Right lobe of liver (tissue), 6 donors: Measurements from ENCODE around the gene TPBGL. TPM values are rescaled to one million over a fixed set of nuclear protein-coding genes. Genes with fewer than 3 reads are reported as not detected.

Experiments used
- ATAC-seq, 4 donors: fragments of 200-7000 bp; cut with Tn5 transposase; one replicate each; pipeline ENCODE4 v1.9.1; 2020; ENCODE audit warnings: mild to moderate bottlenecking in 4 of 4, moderate library complexity in 4 of 4
- DNase-seq, 3 donors: peaks; one replicate each; pipeline ENCODE4 v3.0.0-alpha.2; 2020
- H3K27ac ChIP-seq, 3 donors: fragments of 200-600 bp; one replicate each; pipeline ENCODE4 v1.8.0; 2022
- H3K27me3 ChIP-seq, 2 donors: fragments of 200-600 bp; one replicate each; pipeline ENCODE4 v1.8.0; 2022
- H3K36me3 ChIP-seq, 4 donors: fragments of 200-600 bp; sonication (generic) in 1 of 4; one replicate each; pipeline versions ENCODE4 v1.5.1 to v1.8.0; 2017 to 2022; ENCODE audit warnings: control low read depth in 1 of 4
- H3K4me1 ChIP-seq, 4 donors: fragments of 200-600 bp; sonication (generic) in 1 of 4; one replicate each; pipeline versions ENCODE4 v1.5.1 to v1.8.0; 2017 to 2022; ENCODE audit warnings: control low read depth in 1 of 4
- H3K4me3 ChIP-seq, 3 donors: fragments of 200-600 bp; one replicate each; pipeline ENCODE4 v1.8.0; 2022
- H3K9me3 ChIP-seq, 4 donors: fragments of 200-600 bp; sonication (generic) in 1 of 4; one replicate each; pipeline versions ENCODE4 v1.5.1 to v1.8.0; 2017 to 2022; ENCODE audit warnings: control low read depth in 1 of 4
- POLR2A ChIP-seq: fragments of 450-650 bp; IDR thresholded peaks from one replicate; pipeline ENCODE4 v1.6.1; 2017; ENCODE audit warnings: antibody characterized with exemption, mild to moderate bottlenecking
- WGBS: methylation state at CpG from one replicate; pipeline ENCODE4 v1.1.6; 2018; ENCODE audit warnings: low coverage, low lambda C conversion rate; ENCODE audit not compliant: insufficient coverage; ENCODE audit errors: missing lambda C conversion rate; 5-methylcytosine and 5-hydroxymethylcytosine counted together
- intact Hi-C, 2 donors: fragments of 100-400 bp; cut with DNase I; formaldehyde crosslinking; loops; one replicate each; pipeline versions ENCODE4 v1.11.2 to v1.14.1; 2022
- total RNA-seq, 6 experiments: library from RNA; depleted of rRNA in 2 of 6; stranded (reverse); fragments of >200 nt in 2 of 6; fragmentation: NEBNext Ultra II Directional in 3 of 6; extraction: Animal tissue kit (Norgen Biotek cat#: 25700) in 3 of 6; gene quantifications; one replicate each; pipeline versions ENCODE4 v1.1.0 to v1.2.4, GENCODE V29; 2016 to 2023
- TF ChIP-seq, protein P1 (sequence below), 4 donors: fragments of 200-600 bp in 3 of 4; fragments of 450-650 bp in 1 of 4; IDR thresholded peaks; one replicate each; pipeline versions ENCODE4 v1.5.1 to v1.8.0; 2016 to 2022; ENCODE audit warnings: antibody characterized with exemption in 4 of 4, mild to moderate bottlenecking in 2 of 4
- donor health status: DM: no; HTN: yes; CAD: no.
- donor health status: DM: no; HTN: no; CAD: no.
- donor health status: DM: no; HTN: no; CAD: no.
- donor health status: DM: no; HTN: yes; CAD: no.
- donor health status: DM: no; HTN: yes; CAD: no.

The TPBGL gene
- total RNA-seq, 6 experiments from 2014 or later, result not detected

DNA sequence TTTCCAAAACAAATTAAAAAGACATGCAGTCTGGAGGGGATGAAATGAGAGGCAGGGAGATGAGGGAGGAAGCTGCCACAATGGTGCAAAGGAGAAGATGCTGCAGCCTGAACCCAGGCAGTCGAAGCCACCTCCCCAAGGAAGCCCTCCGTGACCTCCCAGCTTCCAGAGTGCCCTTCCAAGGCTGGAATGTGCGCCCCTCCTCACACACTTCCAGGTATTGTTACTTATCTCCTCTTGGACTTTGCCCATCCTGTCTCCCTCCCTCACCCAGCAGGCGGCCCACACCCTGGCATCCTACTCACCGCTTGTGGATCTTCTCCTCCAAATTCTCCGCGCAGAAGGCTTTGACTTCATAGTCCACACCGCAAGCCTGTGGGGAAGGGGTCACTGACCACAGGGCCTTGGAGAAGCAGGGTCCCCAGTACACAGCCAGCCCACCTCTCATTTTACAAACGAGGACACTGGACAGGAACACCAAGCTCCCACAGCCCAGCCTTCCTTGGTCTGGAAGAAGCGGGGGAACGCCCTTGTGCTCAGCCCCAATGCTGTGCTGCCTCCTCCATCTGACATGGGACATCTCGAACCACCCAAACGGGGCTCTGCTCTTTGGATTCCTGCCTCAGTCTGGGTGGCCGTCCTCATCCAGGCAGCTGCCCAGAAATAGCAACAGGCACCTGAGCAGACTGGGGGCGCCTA, 40.3 kb downstream of the TPBGL start:
- Histone ChIP-seq H3K4me3 (no peak overlapping the region), H3K27me3 (no peaks in the 10 kb centered on the region), H3K4me1 (no peaks in the 10 kb centered on the region), H3K9me3 (no peaks in the 10 kb centered on the region), H3K27ac (no peak overlapping the region), H3K36me3 (peaks cover 0 to 28% (median 3%) of the 10 kb centered on the region in 4 donors)
- DNase-seq (peak in 2 of 3 donors; percentile 24 to 41), ATAC-seq (peak in 2 of 4 donors; percentile 4 to 14)
- WGBS, result 70% methylated on average over 9 of the region's 15 CpGs
- intact Hi-C loops, result loop anchor here (2.0 to 10.0 kb wide), 3 partner anchors 41 to 264 kb away; no protein-coding TSS in a partner anchor
- TF ChIP-seq, protein P1, sequence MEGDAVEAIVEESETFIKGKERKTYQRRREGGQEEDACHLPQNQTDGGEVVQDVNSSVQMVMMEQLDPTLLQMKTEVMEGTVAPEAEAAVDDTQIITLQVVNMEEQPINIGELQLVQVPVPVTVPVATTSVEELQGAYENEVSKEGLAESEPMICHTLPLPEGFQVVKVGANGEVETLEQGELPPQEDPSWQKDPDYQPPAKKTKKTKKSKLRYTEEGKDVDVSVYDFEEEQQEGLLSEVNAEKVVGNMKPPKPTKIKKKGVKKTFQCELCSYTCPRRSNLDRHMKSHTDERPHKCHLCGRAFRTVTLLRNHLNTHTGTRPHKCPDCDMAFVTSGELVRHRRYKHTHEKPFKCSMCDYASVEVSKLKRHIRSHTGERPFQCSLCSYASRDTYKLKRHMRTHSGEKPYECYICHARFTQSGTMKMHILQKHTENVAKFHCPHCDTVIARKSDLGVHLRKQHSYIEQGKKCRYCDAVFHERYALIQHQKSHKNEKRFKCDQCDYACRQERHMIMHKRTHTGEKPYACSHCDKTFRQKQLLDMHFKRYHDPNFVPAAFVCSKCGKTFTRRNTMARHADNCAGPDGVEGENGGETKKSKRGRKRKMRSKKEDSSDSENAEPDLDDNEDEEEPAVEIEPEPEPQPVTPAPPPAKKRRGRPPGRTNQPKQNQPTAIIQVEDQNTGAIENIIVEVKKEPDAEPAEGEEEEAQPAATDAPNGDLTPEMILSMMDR (IDR thresholded peaks at IDR 0.05), result no peak
- no peak for TF ChIP-seq POLR2A

DNA sequence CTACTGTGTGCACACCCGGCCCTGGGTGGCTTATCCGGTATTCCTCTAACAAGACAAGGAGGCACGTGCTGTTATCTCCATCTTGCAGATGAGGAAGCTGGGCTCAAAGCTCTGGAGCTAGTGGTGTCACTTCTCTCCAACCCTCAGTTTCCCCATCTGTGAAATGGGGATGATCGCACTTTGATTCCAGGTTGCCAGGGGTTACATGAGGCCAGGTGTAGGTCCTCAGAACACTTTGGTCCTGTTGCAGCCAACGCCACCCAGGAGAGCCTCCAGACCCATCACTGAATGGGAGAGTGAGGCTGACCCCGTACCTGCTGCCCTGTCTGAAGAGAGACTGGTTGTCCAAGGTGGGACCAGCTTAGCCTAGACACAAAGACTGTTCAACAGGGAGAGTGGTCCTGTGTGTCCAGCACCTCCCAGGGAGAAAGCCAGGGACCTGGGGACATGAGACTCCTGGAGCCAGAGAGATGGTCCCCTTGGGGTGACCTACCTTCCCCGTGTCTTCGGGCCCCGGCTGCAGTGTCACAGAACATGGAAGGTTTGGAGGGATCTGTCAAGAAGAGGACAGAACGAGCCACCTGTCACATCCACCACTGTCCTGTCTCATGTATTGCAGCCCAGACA, 41.0 kb downstream of the TPBGL start:
- H3K27ac ChIP-seq, result no peak overlapping the region
- DNase-seq (peak in 2 of 3 donors; percentile 18 to 32), ATAC-seq (no peak)
- peaks cover 0 to 30% (median 3%) of the 10 kb centered on the region in 4 donors for H3K36me3 ChIP-seq
- H3K27me3 ChIP-seq, result no peaks in the 10 kb centered on the region
- intact Hi-C loops, result loop anchor here (2.0 to 10.0 kb wide), 3 partner anchors 41 to 263 kb away; no protein-coding TSS in a partner anchor
- no peak overlapping the region for H3K4me3 ChIP-seq
- TF ChIP-seq, protein P1 (IDR thresholded peaks at IDR 0.05), result no peak
- no peak for TF ChIP-seq POLR2A
- WGBS, result 73% methylated on average over 4 of the region's 10 CpGs
- H3K9me3 ChIP-seq, result no peaks in the 10 kb centered on the region
- no peaks in the 10 kb centered on the region for H3K4me1 ChIP-seq

DNA sequence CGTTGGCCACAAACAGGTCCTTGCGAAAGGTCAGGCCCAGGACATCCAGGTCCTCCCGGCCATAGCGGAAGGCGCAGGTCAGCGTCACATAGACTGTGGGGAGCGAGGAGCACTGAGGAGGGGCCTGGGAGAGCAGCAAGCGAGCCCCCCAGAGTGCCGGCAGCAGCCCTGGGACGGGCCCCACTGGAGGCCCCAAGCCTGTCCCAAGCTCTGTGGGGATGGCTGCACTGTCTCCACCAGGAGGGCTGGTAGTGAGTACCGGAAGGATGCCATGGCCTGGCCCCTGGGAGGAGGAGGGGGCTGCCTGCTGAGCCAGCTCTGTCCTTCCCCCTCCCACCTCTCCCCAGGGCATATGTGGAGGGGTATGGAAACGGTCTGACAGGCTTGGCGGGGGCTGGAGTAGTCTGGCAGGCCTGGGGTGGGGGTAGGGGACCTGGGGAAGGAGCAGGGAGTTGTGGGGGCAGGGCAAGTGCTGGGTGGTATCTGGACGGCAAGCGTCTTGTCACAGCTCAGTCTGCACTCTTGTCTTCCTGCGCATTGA, 42.9 kb downstream of the TPBGL start:
- ATAC-seq (no peak), DNase-seq (no peak)
- intact Hi-C loops, result loop anchor here in 1 of 2 donors (5.0 to 10.0 kb wide), 2 partner anchors 39 to 261 kb away; no protein-coding TSS in a partner anchor
- Histone ChIP-seq H3K4me3 (no peak overlapping the region), H3K27ac (no peak overlapping the region), H3K36me3 (peaks cover 0 to 16% (median 0%) of the 10 kb centered on the region in 4 donors), H3K4me1 (no peaks in the 10 kb centered on the region), H3K27me3 (no peaks in the 10 kb centered on the region), H3K9me3 (no peaks in the 10 kb centered on the region)
- WGBS, result 90% methylated on average over 4 of the region's 16 CpGs
- TF ChIP-seq, protein P1 (IDR thresholded peaks at IDR 0.05), result no peak
- no peak for TF ChIP-seq POLR2A

DNA sequence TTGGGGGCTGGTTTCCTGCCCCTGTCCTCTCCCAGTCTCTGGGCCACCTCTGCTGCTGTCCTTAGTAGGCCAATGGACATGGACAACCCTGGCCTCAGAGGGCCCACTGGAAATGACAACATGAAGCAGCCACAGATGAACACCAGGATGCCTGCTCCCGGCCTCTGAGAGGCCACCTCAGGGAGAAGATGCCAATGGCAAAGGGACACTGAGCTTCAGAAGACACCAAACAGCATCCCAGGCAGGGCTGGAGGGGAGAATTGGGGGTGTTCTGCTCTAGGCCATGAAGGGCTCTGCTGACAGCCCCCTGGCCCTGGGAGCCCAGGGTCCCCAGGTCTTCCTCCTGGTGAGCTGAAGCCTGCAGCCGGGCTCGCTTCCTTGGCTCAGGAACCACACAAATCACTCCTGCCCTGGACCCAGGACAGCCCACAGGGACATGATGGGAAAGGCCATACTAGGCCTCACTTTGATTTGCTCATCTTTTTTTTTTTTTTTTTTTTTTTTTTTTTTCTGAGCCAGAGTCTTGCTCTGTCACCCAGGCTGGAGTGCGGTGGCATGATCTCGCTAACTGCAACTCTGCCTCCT, 45.3 kb downstream of the TPBGL start:
- TF ChIP-seq, protein P1 (IDR thresholded peaks at IDR 0.05), result no peak
- TF ChIP-seq POLR2A, result no peak
- no peak overlapping the region for H3K27ac ChIP-seq
- no peaks in the 10 kb centered on the region for H3K27me3 ChIP-seq
- DNase-seq (no peak), ATAC-seq (no peak)
- no peaks in the 10 kb centered on the region for H3K9me3 ChIP-seq
- H3K4me1 ChIP-seq, result no peaks in the 10 kb centered on the region
- H3K36me3 ChIP-seq, result peaks cover 0 to 11% (median 0%) of the 10 kb centered on the region in 4 donors
- no peak overlapping the region for H3K4me3 ChIP-seq
- no CpG with 5 or more reads among the region's 5 CpGs for WGBS
- intact Hi-C loops, result loop anchor here in 1 of 2 donors (10.0 kb wide), 1 partner anchor 259 kb away; no protein-coding TSS in a partner anchor
